ENCODE results near the gene CHRNB4.

CHRNB4 gene

GRCh38 chr15:78642331-78642730, 1.3 kb upstream of the CHRNB4 start:
- TF ChIP-seq POLR2AphosphoS5 (IDR thresholded peaks at IDR 0.05; ENCODE audit: low read depth, low read length) (no peak), REST (IDR thresholded peaks at IDR 0.05; ENCODE audit: insufficient read depth in 1 of 2, low read depth in 2 of 2, low read length in 2 of 2) (no peak), FOXP2 (optimal IDR thresholded peaks at IDR 0.05; ENCODE audit: borderline replicate concordance, extremely low read depth, extremely low read length, insufficient read depth) (no peak), TAF1 (IDR thresholded peaks at IDR 0.05; ENCODE audit: borderline replicate concordance, insufficient read depth, low read length) (no peak), SIN3A (IDR thresholded peaks at IDR 0.05; ENCODE audit: borderline replicate concordance, insufficient read depth, low read length) (no peak)

GRCh38 chr15:78641749-78642275, 802 bp upstream of the CHRNB4 start:
- TF ChIP-seq FOXP2 (optimal IDR thresholded peaks at IDR 0.05; ENCODE audit: borderline replicate concordance, extremely low read depth, extremely low read length, insufficient read depth) (no peak), SIN3A (IDR thresholded peaks at IDR 0.05; ENCODE audit: borderline replicate concordance, insufficient read depth, low read length) (no peak), REST (IDR thresholded peaks at IDR 0.05; ENCODE audit: insufficient read depth in 1 of 2, low read depth in 2 of 2, low read length in 2 of 2) (no peak), POLR2AphosphoS5 (IDR thresholded peaks at IDR 0.05; ENCODE audit: low read depth, low read length) (no peak), TAF1 (IDR thresholded peaks at IDR 0.05; ENCODE audit: borderline replicate concordance, insufficient read depth, low read length) (no peak)

- TF ChIP-seq REST (IDR thresholded peaks at IDR 0.05; ENCODE audit: insufficient read depth in 1 of 2, low read depth in 2 of 2, low read length in 2 of 2) (no peak), FOXP2 (optimal IDR thresholded peaks at IDR 0.05; ENCODE audit: borderline replicate concordance, extremely low read depth, extremely low read length, insufficient read depth) (no peak), TAF1 (IDR thresholded peaks at IDR 0.05; ENCODE audit: borderline replicate concordance, insufficient read depth, low read length) (no peak), SIN3A (IDR thresholded peaks at IDR 0.05; ENCODE audit: borderline replicate concordance, insufficient read depth, low read length) (no peak), POLR2AphosphoS5 (IDR thresholded peaks at IDR 0.05; ENCODE audit: low read depth, low read length) (no peak)
Observed at GRCh38 chr15:78640527-78641101, 396 bp downstream of the CHRNB4 start.

DNA sequence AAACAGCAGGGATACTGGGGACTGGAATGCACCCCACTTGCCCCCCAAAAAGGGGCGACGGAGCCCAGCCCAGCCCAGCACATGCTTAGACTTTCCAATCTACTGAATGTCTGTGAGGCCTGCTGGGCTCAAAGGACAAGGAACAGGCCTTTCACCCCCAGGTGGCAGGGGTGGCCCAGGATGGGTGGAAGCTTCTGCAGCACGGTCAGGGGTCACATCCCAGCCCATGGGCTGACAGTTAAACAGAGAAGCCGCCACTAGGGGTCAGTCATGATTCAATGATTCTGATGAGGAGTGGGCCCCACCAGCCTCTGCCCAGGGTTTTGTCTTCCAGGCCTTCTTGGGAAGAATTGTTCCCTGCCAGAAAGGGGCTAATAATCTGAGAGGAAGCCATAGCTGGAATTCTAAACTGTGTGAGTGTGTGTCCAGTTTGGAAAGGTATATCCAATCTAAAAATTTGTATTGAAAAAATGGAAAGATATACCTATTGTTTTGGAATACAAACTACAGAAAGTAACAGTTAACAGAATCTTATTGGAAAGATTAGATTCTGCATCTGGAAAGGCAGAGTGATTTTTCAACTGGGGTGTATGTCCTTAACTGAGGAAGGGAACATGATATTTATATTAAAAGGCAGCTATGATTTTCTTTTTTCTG, 2.2 kb downstream of the CHRNB4 start:
- TF ChIP-seq FOXP2 (optimal IDR thresholded peaks at IDR 0.05; ENCODE audit: borderline replicate concordance, extremely low read depth, extremely low read length, insufficient read depth) (no peak), REST (IDR thresholded peaks at IDR 0.05; ENCODE audit: insufficient read depth in 1 of 2, low read depth in 2 of 2, low read length in 2 of 2) (no peak), POLR2AphosphoS5 (IDR thresholded peaks at IDR 0.05; ENCODE audit: low read depth, low read length) (no peak), TAF1 (IDR thresholded peaks at IDR 0.05; ENCODE audit: borderline replicate concordance, insufficient read depth, low read length) (no peak), SIN3A (IDR thresholded peaks at IDR 0.05; ENCODE audit: borderline replicate concordance, insufficient read depth, low read length) (no peak)

All from PFSK-1 (cell line).